ENCODE results near the gene PTH1R. TPM values are rescaled to one million over a fixed set of nuclear protein-coding genes. Genes with fewer than 3 reads are reported as not detected.
"Not testable (repeated sequence)": the region's sequence is repeated elsewhere in the genome, so short reads cannot be mapped to it uniquely, and the experiment has no call there.

PTH1R gene
- total RNA-seq, 2 experiments from 2014 or later, result not detected

GRCh38 chr3:46904303-46905212 lies 27.0 kb downstream of the PTH1R start:
- ChIA-PET CTCF (no interaction called here), POLR2A (no interaction called here)

DNA sequence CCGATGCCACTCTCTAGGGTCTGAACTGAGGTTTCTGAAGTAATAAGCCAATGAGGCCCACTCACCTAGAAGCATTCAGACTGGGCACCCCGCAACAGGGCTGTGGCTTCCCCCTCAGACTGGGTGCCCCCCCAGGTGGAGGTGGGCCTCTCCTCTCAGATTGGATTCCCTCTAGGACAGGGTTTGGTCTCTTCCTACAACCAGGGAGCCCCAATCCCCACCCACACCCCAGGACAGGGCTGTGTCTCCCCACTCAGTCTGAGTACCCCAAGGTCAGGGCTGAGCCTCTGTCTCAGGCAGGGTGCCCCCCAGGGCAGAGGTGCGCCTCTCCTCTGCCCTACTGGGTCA lies 27.7 kb downstream of the PTH1R start:
- POLR2A ChIA-PET, result no interaction called here
- CTCF ChIA-PET, result no interaction called here

DNA sequence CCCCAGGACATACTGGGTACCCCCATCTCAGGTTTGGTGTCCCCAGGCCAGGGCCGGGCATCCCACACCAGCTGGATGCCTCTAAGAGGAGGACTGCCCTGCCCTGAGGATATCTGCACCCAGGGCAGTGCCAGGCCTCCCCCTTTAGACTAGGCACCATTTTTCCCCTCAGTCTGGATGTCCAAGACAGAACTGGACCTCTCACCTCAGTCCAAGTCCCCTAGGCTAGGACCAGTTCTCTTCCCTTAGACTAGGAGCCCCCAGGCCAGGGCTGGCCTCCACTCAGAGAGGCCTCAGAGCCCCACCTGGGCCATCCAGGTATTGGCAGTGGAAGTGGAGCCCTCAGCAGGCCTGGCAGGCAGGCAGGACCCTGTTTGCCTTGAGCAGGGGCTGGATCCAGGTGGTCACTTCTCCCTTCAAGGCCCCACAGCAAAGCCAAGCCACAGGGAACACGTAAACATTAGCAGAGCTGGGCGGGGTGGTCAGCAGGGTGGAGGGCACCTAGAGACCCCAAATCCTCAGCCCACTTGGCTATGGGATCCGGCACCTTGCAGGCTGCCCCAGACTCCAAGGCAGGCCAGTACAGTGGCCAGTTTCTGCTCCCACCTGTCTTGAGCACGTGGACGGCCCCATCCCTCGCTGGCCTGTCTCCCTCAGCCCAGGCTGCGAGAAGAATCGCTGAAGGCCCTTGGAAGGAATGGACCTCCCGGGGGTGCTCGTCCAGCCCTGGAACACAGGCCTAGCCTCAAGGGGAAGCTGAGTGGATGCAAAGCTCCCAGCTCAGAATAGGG lies 28.3 kb downstream of the PTH1R start:
- ChIA-PET POLR2A (interaction anchor here (0.5 kb wide), 1 partner anchor 237 kb away, joined by 4 read pairs; no protein-coding TSS in a partner anchor), CTCF (no interaction called here)

DNA sequence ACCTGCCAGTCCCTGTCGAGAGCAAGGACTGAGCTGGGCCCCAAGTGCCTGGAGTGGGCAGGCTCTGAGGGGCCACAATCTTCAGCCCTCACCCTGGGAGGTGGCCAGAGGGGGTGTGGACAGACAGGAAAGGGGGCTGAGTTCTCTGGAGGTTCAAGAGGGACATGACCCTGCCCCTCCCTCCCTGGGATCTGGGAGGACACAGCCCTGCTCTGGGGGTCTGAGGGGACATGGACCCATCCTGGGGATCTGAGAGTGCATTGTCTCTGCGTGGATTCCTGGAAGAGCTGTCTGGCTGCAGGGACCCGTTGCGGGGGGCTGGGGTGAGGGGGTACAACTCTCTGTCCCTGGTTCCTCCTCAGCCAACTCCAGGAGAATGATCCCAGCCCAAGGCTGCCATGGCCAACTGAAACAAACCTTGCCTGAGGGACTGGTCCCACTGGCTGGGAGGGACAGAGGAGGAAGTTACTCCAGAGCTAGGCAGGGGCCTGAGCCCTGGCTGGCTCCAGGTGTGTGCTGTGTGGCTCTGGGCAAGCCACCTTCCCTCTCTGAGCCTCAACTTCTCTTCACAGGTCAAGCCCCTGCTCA lies 29.0 kb downstream of the PTH1R start:
- CTCF ChIA-PET, result no interaction called here
- POLR2A ChIA-PET, result interaction anchor here (0.5 kb wide), 1 partner anchor 236 kb away, joined by 4 read pairs; no protein-coding TSS in a partner anchor

- POLR2A ChIA-PET, result no interaction called here
- CTCF ChIA-PET, result no interaction called here
Observed at GRCh38 chr3:46907271-46907670, 29.8 kb downstream of the PTH1R start.

- CTCF ChIA-PET, result no interaction called here
- POLR2A ChIA-PET, result no interaction called here
Observed at GRCh38 chr3:46907960-46908293, 30.4 kb downstream of the PTH1R start.

- POLR2A ChIA-PET, result no interaction called here
- CTCF ChIA-PET, result interaction anchor here (0.9 to 1.8 kb wide), 6 partner anchors 13 to 202 kb away, joined by 4 to 8 read pairs (median 6); partner anchors contain the start of gene NBEAL2
Observed at GRCh38 chr3:46908294-46908985, 30.9 kb downstream of the PTH1R start.

DNA sequence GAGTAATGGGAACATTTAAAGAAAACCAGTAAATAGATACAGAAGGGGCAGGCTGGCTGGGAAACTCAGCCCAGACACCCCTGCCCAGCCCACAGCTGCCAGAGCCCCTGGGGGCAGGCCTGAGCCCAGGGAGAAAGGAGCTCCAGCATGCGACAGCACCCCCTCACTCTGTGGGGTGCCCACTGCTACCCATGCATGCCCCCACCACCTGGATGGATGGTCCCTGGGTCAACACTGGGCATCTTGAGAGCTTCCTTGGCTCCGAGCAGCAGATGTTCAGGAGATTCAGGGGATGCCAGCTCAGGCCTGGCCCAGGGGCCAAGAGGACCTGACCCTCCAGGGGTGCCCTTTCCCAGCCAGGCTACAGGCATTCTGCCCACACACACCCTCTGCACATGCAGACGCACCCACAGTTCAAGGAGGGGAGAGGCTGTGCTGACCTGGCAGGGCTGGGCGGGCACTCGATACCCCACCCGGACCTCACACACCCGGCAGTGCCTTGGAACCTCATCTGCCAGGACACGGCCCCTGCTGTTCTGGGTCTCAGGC lies 31.5 kb downstream of the PTH1R start:
- ChIA-PET POLR2A (interaction anchor here (1.0 kb wide), 1 partner anchor 255 kb away, joined by 5 read pairs; the partner anchor contains the start of gene SETD2), CTCF (interaction anchor here (0.8 to 1.8 kb wide), 16 partner anchors 8 to 207 kb away, joined by 3 to 8 read pairs (median 4); partner anchors contain the start of gene NBEAL2)

DNA sequence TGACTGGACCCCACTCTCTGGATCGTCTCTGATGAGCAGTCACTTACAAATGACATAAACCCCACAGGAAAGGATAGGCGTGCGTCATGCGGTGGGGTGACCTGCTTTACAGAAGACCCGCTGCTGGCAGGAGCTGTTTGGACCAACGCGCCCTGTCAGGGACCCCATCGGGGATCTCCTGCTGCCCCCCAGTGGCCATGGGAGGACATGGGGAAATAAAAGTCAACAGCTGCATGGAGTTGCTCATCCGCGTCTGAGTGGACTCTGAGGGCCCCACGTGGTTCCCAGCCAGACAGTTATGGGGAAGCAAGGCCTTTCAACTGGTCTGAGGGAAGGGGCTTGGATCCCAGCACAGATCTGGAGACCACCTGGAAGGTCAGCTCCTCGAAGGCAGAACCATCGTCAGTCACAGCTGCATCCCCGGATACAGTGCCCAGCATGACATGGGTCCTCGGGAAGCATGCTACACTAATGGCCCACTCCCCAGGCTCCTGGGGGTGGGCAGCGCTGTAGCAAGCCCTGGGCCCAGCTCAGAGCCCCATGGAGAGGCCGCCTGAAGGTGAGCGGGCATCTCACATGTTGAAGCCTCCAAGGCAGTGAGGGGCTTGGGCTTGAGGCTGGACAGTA lies 32.1 kb downstream of the PTH1R start:
- ChIA-PET CTCF (interaction anchor here (0.8 to 1.8 kb wide), 18 partner anchors 9 to 212 kb away, joined by 3 to 8 read pairs (median 4); partner anchors contain the start of genes NBEAL2 and PTH1R), POLR2A (interaction anchor here (1.0 kb wide), 1 partner anchor 254 kb away, joined by 5 read pairs; the partner anchor contains the start of gene SETD2)

DNA sequence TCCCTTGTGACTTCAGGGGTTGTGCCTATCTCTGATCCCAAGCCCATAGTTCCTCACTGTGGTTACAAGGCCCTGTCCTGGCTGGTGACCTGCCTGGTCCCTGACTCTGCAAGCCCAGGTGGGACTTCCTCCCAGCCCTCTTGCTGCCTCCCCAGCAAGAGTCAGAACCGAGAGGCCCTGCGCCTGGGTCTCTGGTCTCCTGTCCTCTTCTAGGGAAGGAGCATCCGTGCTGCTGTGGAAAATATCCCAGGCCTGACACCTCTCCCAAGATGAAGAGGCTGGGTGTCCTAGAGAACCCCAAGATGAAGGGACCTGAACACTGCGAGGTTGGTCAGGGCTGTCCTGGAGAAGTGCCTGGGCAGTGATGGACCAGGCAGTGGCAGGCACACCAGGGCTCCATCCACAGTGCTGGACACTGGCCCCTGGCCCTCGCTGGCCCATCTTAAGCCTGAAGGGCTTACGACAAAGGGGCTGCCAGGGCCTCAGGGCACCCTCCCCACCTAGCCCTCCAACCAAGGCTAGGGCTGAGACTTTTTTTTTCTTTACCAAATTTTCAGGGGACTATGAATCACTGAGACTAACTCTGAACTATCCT lies 32.7 kb downstream of the PTH1R start:
- POLR2A ChIA-PET, result interaction anchor here (1.0 kb wide), 1 partner anchor 254 kb away, joined by 5 read pairs; the partner anchor contains the start of gene SETD2
- CTCF ChIA-PET, result interaction anchor here (0.8 to 1.8 kb wide), 15 partner anchors 15 to 212 kb away, joined by 3 to 8 read pairs (median 4); partner anchors contain the start of genes NBEAL2 and PTH1R

DNA sequence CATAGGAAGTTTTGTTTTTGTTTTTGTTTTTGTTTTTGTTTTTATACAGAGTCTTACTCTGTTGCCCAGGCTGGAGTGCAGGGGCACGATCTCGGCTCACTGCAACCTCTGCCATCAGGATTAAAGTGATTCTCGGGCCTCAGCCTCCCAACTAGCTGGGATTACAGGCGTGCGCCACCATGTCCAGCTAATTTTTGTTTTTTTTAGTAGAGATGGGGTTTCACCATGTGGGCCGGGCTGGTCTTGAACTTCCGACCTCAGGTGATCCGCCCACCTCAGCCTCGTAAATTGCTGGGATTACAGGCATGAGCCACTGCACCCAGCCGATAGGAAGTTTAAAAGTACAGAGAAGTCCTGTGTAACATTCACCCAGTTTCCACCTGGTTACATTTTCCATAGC lies 33.4 kb downstream of the PTH1R start:
- CTCF ChIA-PET, result interaction anchor here (3.3 kb wide), 1 partner anchor 12 kb away, joined by 15 read pairs; no protein-coding TSS in a partner anchor
- POLR2A ChIA-PET, result not testable (repeated sequence)

DNA sequence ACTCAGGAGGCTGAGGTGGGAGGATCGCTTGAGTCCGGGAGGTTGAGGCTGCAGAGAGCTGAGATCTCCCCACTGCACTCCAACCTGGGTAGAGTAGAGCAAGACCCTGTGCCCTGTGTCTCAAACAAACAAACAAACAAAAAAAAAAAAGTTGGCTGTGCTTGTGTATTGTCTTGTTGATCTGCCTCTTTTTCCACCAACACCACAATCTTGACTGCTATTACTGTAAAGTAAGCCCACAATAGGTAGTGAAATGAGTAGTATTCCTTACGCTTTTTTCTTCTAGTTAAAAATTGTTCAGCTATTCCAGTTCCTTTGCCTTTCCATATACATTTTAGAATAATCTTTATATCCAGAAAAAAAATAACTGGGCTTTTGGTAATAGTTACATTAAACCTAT lies 35.5 kb downstream of the PTH1R start:
- POLR2A ChIA-PET, result interaction anchor here (0.7 kb wide), 1 partner anchor 75 kb away, joined by 4 read pairs; no protein-coding TSS in a partner anchor

DNA sequence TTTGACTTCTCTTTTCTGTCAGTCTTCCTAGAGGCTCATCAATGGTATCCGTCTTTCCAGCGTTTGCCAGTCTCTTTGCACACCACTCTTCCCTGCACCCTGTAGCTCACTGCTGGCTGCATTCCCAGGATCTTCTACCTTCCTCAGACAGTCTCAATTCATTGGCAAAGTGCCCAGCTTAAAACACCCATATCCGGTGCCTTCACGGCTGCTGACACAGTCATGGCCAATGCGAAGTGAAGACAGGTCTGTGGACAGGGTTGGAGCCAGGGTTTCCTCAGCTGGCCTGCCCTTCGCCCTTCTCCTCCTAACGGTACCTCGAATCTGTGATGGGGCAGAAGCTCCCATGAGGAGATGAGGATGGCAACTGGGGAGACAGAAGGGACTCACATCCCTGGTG lies 36.1 kb downstream of the PTH1R start:
- ChIA-PET POLR2A (no interaction called here), CTCF (interaction anchor here (1.3 to 3.3 kb wide), 2 partner anchors 9 to 19 kb away, joined by 3 to 15 read pairs; no protein-coding TSS in a partner anchor)

More for the DNA sequence above, 35.5 kb downstream of the PTH1R start:
- CTCF ChIA-PET, result interaction anchor here (0.6 to 3.3 kb wide), 5 partner anchors 10 to 208 kb away, joined by 3 to 15 read pairs (median 3); no protein-coding TSS in a partner anchor

DNA sequence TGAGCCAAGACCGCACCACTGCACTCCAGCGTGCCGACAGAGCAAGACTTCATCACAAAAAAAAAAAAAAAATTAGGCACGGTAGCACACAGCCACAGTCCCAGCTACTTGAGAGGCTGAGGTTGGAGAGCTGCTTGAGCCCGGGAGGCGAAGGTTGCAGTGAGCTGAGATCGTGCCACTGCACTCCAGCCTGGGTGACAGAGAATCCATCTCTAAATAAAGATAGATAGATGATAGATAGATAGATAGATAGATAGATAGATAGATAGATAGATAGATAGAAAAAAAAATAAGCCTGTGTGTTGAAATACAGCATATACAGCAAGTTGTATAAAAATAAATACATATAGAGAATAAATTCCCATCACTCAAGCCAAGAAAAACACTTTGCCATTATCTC lies 37.3 kb downstream of the PTH1R start:
- ChIA-PET CTCF (interaction anchor here (0.7 to 1.0 kb wide), 2 partner anchors 48 to 66 kb away, joined by 3 to 4 read pairs; no protein-coding TSS in a partner anchor), POLR2A (no interaction called here)

GRCh38 chr3:46915297-46915822 lies 37.8 kb downstream of the PTH1R start:
- POLR2A ChIA-PET, result interaction anchor here (0.8 kb wide), 1 partner anchor 80 kb away, joined by 3 read pairs; no protein-coding TSS in a partner anchor
- CTCF ChIA-PET, result interaction anchor here (0.7 to 1.0 kb wide), 2 partner anchors 48 to 67 kb away, joined by 3 to 4 read pairs; no protein-coding TSS in a partner anchor

DNA sequence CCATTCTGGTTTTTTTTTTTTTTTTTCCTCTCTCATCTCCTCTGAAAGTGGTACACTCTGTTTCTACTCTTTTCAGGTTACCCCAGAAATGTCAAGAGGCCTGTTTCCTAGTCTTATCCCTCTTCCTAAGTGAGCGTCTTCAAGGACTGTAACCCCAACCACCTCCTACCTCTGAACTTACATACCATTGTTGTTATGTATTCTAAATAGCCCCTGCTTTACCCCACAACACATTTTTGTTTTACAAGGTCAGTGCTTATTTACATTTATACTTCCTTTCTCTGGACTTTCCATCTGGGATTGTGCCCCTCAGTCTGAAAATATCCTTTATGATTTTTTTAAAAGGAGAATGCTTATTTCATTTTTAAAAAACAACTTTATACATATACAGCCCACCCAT lies 38.8 kb downstream of the PTH1R start:
- ChIA-PET CTCF (no interaction called here), POLR2A (no interaction called here)

DNA sequence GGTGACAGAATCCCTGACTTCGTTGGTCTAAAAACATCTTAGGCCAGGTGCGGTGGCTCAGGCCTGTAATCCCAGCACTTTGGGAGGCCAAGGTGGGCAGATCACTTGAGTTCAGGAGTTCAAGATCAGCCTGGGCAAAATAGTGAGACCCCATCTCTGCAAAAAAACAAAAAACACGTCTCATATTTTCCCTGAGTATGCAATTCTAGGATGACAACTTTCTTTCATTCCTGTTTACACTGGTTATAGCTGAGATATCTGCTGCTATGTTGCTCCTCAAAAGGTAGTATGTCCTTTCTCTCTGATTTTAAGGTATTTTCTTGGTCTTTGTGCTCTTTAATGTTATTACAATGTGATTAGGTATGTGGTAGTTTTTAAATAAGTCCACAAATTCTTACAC lies 39.3 kb downstream of the PTH1R start:
- ChIA-PET POLR2A (no interaction called here), CTCF (interaction anchor here (0.9 kb wide), 1 partner anchor 305 kb away, joined by 4 read pairs; no protein-coding TSS in a partner anchor)
